ENCODE data around the gene CGN. TPM values are rescaled to one million over a fixed set of nuclear protein-coding genes. Genes with fewer than 3 reads are reported as not detected.

The CGN gene
- total and polyA plus RNA-seq, 2 donors (not counting 1 experiment from before 2014, with no cell fraction given) = 0.17 TPM

GRCh38 chr1:151540021-151540981 is 29.1 kb downstream of the CGN start, which contains the start of gene TUFT1:
TUFT1 (plus strand) TSS chr1:151540309; CDS start chr1:151540367, 58 bp downstream.
- Histone ChIP-seq H3K9me3 (ENCODE audit: control insufficient read depth, insufficient read depth, low read depth, low read length) (no peaks in the 10 kb centered on the region), H3K4me1 (ENCODE audit: control insufficient read depth, extremely low read depth, insufficient read depth, low read length) (peaks cover 14% of the 10 kb centered on the region), H4K20me1 (ENCODE audit: control insufficient read depth, extremely low read depth, insufficient read depth, low read length) (no peaks in the 10 kb centered on the region), H3K79me2 (ENCODE audit: control insufficient read depth, insufficient read depth, low read length) (no peaks in the 10 kb centered on the region), H3K36me3 (ENCODE audit: control insufficient read depth, insufficient read depth, low read length) (no peaks in the 10 kb centered on the region), H3K27me3 (ENCODE audit: control insufficient read depth, insufficient read depth, low read length) (no peaks in the 10 kb centered on the region), H2AFZ (ENCODE audit: low read length) (peak within 1 kb of the TSS; percentile 58), H3K4me2 (ENCODE audit: extremely low read depth, insufficient read depth, low read length) (peak within 1 kb of the TSS; percentile 46), H3K4me3 (replicated peaks in 1 of 4; ENCODE audit: control extremely low read depth in 1 of 4, insufficient read depth in 1 of 4, low read depth in 3 of 4, low read length in 4 of 4) (peak within 1 kb of the TSS; percentile 70 to 87 (median 80)), H3K27ac (ENCODE audit: insufficient read depth, low read length) (peak within 1 kb of the TSS; percentile 70), H3K9ac (ENCODE audit: insufficient read depth, low read length) (peak within 1 kb of the TSS; percentile 68)
- peak; percentile 88 to 92 for DNase-seq (ENCODE audit: low read depth in 2 of 2)
- TF ChIP-seq EZH2 (IDR thresholded peaks at IDR 0.05; ENCODE audit: low read length, missing control alignments) = no peak
- no peak for TF ChIP-seq CTCF (conservative IDR thresholded peaks at IDR 0.05 in 1 of 2, IDR thresholded peaks at IDR 0.05 in 1 of 2; ENCODE audit: low read depth in 1 of 2, low read length in 2 of 2)

GRCh38 chr1:151540982-151541377 is 29.8 kb downstream of the CGN start:
- Histone ChIP-seq H3K4me1 (ENCODE audit: control insufficient read depth, extremely low read depth, insufficient read depth, low read length) (peaks cover 16% of the 10 kb centered on the region), H3K9ac (ENCODE audit: insufficient read depth, low read length) (peak overlapping the region; percentile 68), H3K4me3 (replicated peaks in 1 of 4; ENCODE audit: control extremely low read depth in 1 of 4, insufficient read depth in 1 of 4, low read depth in 3 of 4, low read length in 4 of 4) (peak overlapping the region; percentile 70 to 87 (median 80)), H3K9me3 (ENCODE audit: control insufficient read depth, insufficient read depth, low read depth, low read length) (no peaks in the 10 kb centered on the region), H3K4me2 (ENCODE audit: extremely low read depth, insufficient read depth, low read length) (peak overlapping the region; percentile 46), H3K27me3 (ENCODE audit: control insufficient read depth, insufficient read depth, low read length) (no peaks in the 10 kb centered on the region), H3K79me2 (ENCODE audit: control insufficient read depth, insufficient read depth, low read length) (no peaks in the 10 kb centered on the region), H4K20me1 (ENCODE audit: control insufficient read depth, extremely low read depth, insufficient read depth, low read length) (no peaks in the 10 kb centered on the region), H3K36me3 (ENCODE audit: control insufficient read depth, insufficient read depth, low read length) (no peaks in the 10 kb centered on the region), H2AFZ (ENCODE audit: low read length) (peak overlapping the region; percentile 9), H3K27ac (ENCODE audit: insufficient read depth, low read length) (no peak overlapping the region)
- DNase-seq (ENCODE audit: low read depth in 2 of 2) = no peak
- no peak for TF ChIP-seq EZH2 (IDR thresholded peaks at IDR 0.05; ENCODE audit: low read length, missing control alignments)
- TF ChIP-seq CTCF (conservative IDR thresholded peaks at IDR 0.05 in 1 of 2, IDR thresholded peaks at IDR 0.05 in 1 of 2; ENCODE audit: low read depth in 1 of 2, low read length in 2 of 2) = no peak

GRCh38 chr1:151541752-151542151 is 30.6 kb downstream of the CGN start:
- Histone ChIP-seq H4K20me1 (ENCODE audit: control insufficient read depth, extremely low read depth, insufficient read depth, low read length) (no peaks in the 10 kb centered on the region), H3K79me2 (ENCODE audit: control insufficient read depth, insufficient read depth, low read length) (no peaks in the 10 kb centered on the region), H2AFZ (ENCODE audit: low read length) (no peak overlapping the region), H3K27ac (ENCODE audit: insufficient read depth, low read length) (no peak overlapping the region), H3K4me3 (replicated peaks in 1 of 4; ENCODE audit: control extremely low read depth in 1 of 4, insufficient read depth in 1 of 4, low read depth in 3 of 4, low read length in 4 of 4) (peak overlapping the region in 2 of 4 experiments; percentile 70 to 87), H3K9me3 (ENCODE audit: control insufficient read depth, insufficient read depth, low read depth, low read length) (no peaks in the 10 kb centered on the region), H3K36me3 (ENCODE audit: control insufficient read depth, insufficient read depth, low read length) (no peaks in the 10 kb centered on the region), H3K4me1 (ENCODE audit: control insufficient read depth, extremely low read depth, insufficient read depth, low read length) (peaks cover 16% of the 10 kb centered on the region), H3K27me3 (ENCODE audit: control insufficient read depth, insufficient read depth, low read length) (no peaks in the 10 kb centered on the region), H3K4me2 (ENCODE audit: extremely low read depth, insufficient read depth, low read length) (peak overlapping the region; percentile 46), H3K9ac (ENCODE audit: insufficient read depth, low read length) (no peak overlapping the region)
- DNase-seq (ENCODE audit: low read depth in 2 of 2) = no peak
- TF ChIP-seq EZH2 (IDR thresholded peaks at IDR 0.05; ENCODE audit: low read length, missing control alignments) (no peak), CTCF (conservative IDR thresholded peaks at IDR 0.05 in 1 of 2, IDR thresholded peaks at IDR 0.05 in 1 of 2; ENCODE audit: low read depth in 1 of 2, low read length in 2 of 2) (no peak)

Data from fibroblast of lung (primary cell).